HG03039 (cell line): ENCODE data around the gene SAMD14.
"Not testable (repeated sequence)": the region's sequence is repeated elsewhere in the genome, so short reads cannot be mapped to it uniquely, and the experiment has no call there.

Source experiments
- ATAC-seq: cut with Tn5 transposase; IDR thresholded peaks from one replicate; pipeline ENCODE4 v1.9.1; 2021; ENCODE audit warnings: mild to moderate bottlenecking, moderate library complexity; ENCODE audit not compliant: unreplicated experiment

The SAMD14 gene

DNA sequence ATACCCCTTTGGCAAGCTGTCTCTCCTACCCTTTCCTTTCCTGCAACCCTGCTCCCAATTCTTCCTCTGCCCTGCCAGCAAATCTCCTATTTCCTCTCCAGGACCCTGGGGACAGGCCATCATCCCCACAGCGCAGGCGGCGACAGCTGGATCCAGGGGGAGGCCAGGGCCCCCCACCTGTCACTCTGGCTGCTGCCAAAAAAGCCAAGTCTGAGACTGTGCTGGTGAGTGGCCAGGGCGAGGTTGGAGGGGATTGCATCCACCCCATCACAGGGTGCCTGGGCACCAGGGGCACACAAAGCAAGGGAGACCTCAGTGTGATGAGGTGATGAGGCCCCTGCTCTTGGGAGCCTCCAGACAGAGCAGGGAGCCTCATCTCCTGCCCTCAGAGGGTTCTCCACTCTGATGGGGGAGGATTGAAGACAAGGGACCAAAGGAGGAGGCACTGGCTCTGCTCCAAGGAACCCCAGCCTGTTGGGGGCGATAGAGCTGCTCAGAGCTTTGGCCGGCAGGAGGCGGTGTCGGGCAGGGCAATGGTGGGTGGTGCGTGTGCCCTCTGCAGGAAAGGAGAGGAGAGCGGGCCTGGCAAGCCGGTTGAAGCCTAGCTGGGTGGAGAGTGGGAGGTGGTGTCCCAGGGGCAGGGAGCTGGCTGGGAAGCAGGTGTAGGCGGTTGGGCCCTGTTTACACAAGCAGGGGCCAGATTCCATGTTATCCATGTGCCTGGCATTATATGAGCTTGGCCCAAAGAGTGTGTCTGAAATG lies 50.4 kb downstream of the SAMD14 start:
- no peak for ATAC-seq

DNA sequence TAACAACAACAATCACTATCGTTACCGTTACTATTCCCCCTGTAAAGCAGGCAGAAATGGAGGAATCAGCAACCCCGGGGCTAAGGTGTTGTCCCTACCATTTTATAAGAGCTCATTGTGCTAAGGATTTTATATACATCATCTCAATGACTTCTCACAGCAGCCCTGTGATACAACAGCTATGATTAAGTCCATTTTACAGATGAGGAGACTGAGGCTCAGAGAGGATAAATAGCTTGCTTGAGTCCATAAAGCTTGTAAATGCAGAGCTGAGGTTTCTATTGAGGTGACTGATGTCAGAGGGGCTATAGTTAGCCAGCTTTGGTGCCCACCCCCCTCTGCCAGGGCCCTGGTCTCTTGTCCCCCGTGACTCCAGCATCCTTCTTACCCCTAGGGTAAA lies 51.5 kb downstream of the SAMD14 start:
- no peak for ATAC-seq

DNA sequence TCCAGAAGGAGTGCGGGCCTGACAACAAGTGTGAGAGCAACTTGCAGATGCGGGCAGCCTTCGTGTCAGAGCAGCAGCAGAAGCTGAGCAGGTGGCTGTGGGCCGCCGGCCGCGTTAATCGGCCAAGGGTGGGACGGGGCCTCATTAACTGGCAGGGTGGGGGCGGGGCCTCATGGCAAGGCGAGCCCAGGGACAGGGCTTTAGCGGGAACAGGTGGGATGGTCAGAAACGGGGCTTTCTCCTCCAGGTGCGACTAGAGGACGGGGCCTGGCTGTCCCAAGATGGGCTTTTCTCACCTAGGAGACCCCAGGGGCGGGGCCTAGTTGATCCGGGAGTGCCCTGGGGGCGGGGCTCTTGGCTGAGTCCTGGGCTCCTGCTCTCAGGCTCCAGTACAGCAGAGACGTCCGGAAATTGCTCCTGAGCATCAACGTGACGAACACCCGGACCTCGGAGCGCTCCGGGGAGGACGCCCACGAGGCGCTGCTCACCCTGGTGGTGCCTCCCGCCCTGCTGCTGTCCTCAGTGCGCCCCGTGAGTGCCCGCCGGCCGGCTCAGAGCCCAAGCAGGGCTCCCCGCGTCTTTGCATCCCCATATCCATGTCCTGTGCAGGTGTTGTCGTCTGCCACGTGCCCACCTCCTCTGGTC lies 53.2 kb downstream of the SAMD14 start:
- no peak for ATAC-seq

DNA sequence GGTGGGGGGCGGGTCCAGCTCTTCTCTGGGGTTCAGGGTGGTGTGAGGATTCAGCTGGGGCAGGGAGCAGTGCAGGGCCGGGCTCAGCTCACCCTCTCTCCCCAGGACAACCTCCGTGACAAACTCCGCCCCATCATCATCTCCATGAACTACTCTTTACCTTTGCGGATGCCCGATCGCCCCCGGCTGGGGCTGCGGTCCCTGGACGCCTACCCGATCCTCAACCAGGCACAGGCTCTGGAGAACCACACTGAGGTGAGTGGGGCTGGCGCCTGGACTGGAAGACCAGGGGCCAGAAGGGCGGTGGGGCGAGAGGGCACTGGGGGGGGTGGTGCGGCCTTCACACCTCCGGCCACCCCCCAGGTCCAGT lies 53.8 kb downstream of the SAMD14 start:
- no peak for ATAC-seq

DNA sequence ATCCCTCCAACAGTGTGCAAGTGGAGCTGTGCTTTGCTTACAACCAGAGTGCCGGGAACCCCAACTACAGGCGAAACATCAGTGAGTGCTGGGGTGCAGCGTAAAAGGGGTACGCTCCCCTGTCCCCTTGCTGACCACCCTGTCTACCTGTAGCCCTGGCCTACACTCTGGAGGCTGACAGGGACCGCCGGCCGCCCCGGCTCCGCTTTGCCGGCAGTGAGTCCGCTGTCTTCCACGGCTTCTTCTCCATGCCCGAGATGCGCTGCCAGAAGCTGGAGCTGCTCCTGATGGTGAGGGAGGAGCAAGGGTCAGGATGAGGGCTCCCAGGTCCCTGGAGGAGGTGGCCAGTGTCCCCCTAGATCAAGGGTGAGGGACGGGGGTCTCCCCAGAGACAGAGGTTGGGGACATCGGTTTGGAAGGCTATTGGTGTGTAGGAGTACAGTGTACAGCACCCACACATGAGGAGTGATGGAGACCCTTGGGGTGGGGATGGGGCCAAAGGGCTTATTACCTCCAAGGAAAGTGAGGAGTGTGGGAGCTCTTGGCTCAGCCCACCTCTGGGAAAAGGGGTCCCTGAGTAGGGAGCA lies 54.4 kb downstream of the SAMD14 start:
- no peak for ATAC-seq

DNA sequence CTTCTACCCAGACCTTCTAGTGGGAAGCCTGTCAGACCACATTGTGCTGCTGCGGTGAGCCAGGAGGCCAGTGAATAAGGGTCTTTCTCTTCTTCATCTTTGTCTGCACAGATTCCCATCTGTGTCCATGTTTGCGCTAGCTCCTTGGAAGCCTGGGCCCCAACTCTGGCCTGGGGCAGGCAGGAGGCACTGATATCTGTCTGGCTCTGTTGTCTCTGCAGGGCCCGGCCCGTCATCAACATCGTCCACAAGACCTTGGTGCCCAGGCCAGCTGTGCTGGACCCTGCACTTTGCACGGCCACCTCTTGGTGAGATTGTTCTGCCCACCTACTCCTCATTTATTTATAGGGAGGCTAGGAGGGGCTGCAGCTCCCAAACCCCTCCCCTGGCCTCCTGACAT lies 55.7 kb downstream of the SAMD14 start:
- no peak for ATAC-seq

DNA sequence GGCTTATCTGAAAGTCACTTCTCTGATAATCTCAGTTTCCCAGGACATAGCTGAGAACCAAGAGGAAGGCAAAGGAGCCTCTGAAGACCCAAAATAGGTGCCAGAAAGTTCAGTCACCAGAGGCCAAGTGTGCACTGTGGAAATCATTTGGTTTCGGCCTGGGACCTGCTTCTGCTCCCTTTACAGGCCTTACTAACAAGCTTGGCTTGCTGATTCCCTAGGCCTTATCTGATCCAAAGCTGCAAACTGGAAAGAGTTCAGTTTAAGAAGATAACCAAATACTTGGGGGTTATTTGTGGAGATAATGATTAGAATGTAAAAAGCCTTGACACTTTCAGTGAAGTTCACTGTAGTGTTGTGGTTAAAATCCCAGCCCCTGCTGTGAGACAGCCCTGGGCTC lies 57.0 kb downstream of the SAMD14 start:
- no peak for ATAC-seq

DNA sequence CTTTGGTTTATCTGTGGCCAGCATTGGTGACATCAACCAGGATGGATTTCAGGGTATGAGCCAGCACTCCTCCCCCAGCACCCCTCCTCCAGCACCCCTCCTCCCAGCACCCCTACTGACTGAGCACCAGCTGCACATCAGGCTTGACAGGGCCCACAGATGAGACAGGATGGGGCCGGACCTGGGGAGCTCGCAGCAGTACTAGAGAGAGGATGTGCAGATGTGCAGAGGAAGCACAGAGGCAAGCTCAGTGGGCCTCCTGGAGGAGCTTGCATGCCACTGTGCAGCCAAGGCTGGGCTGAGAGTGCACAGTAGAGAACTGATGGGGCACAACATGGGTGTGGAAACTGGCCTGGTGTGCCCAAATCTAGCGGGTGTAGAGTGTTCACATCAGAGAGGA lies 57.8 kb downstream of the SAMD14 start:
- ATAC-seq: no peak

DNA sequence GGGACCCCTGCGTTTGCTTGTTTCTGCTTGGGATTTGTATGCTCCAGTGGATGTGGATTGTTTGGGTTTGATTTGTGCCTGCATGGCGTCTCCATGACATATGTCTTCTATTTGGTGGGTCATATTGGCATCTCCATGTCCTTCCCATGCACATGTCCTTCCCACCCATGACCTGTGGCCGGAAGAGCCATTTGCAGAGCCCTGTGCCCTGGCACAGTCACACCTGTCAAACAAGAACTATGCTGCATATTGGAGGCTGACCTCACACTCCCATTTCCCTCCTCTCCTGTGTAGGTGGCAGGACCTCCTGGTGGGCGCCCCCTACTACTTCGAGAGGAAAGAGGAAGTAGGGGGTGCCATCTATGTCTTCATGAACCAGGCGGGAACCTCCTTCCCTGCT lies 58.3 kb downstream of the SAMD14 start:
- ATAC-seq: no peak

DNA sequence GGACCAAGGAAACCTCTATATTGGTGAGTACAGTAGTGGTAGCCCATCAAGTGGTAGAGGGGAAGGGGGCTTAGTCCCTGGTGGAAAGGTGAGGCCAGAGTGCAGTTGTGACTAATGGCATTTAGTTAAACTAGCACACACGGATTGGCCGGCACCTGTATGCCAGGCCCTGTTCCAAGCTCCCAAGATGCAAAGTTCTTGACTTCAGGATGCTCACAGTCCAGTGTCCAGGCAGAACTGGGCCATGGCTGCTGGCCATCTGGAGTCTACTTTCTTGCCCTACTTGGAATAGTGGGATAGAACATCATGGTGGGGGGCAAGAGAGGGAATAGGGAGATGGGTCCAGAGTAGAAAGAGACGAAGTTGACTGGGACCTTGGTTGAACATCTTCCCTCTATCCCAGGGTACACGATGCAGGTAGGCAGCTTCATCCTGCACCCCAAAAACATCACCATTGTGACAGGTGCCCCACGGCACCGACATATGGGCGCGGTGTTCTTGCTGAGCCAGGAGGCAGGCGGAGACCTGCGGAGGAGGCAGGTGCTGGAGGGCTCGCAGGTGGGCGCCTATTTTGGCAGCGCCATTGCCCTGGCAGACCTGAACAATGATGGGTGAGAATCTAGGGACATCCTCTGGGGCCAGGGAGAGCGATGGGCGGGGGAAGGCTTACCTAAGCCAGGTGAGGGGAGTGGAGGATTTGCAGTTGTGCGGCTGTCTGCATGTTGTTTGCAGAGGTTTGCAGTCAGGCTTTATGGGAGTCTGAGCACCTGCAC lies 58.9 kb downstream of the SAMD14 start:
- no peak for ATAC-seq

DNA sequence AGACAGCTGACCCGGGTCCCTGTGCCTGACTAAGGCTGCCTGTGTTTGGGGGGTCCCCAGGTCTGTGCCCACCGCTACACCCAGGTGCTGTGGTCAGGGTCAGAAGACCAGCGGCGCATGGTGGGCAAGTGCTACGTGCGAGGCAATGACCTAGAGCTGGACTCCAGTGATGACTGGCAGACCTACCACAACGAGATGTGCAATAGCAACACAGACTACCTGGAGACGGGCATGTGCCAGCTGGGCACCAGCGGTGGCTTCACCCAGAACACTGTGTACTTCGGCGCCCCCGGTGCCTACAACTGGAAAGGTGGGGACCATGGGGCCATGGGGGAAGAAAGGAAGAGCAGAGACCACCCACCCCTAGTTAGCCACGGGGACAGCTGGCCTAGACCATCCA lies 62.0 kb downstream of the SAMD14 start:
- ATAC-seq: no peak

DNA sequence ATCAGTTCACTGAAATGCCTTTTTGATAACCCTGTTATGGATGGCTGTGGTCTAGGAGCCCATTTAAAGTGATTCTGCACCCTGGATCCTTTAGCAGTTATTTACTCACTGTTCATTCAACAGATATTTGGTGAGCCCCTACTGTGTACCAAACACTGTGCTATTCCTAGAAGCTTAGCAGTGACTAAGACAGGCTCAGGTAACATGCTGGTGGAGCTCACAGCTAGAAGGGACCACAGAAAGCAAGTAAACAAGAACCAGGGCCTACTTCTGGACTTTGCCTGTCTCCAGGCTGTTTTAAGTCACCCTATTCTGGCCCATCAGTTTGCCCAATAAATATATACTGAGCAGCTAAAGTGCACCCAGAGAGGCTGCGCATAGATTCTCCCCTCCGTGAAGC lies 63.0 kb downstream of the SAMD14 start:
- no peak for ATAC-seq

DNA sequence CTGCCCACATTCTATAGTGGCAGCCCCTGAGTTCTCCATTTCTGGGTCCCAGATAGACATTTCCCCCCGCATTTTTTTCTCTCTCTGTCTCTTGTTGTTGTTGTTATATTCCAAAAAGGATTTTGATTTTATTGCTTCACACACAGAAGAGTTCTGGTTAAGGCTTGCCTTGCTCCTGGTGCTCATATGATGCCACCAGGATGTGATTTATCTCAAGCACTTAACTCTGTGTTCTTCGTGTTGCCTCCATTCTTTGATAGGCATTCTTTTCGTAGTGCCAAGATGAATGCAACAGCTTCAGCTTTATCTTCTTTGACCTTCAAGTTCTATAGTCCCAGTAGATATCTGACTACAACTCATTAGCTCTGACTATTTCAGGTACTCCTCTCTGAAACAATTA lies 64.9 kb downstream of the SAMD14 start:
- no peak for ATAC-seq

DNA sequence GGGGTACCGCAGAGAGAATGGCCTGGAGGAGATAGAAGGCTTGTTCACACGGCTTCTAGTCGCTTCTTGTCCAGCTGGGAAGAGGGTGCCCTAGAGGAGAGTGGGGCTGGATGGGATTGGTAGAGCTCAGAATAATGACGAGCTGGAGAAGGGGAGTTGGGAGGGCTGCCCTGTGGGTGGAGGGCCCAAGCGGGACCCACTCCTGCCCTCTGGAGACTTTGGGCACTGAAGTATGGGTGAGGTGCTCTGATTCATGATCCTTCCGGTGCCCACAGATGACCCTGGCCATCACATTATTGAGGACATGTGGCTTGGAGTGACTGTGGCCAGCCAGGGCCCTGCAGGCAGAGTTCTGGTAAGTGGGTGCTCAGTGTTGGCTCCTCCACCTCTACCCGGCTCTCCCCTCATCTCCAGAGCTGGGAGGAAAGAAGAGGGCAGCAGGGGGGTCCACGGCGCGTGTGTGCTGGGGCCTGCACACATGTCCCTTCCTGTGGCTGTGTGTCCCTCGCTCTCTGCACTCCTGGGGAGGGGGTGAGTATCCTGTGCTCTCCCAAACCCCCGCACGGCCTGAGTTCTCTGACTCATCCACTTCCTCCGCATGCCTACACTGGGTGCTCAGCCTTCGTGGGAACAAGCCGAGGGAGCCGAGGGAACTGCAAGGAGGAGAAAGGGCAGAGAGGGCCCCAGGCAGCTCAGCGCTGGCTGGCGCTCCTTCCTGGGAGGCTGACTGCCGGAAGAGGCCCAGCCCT lies 65.5 kb downstream of the SAMD14 start:
- ATAC-seq: no peak

DNA sequence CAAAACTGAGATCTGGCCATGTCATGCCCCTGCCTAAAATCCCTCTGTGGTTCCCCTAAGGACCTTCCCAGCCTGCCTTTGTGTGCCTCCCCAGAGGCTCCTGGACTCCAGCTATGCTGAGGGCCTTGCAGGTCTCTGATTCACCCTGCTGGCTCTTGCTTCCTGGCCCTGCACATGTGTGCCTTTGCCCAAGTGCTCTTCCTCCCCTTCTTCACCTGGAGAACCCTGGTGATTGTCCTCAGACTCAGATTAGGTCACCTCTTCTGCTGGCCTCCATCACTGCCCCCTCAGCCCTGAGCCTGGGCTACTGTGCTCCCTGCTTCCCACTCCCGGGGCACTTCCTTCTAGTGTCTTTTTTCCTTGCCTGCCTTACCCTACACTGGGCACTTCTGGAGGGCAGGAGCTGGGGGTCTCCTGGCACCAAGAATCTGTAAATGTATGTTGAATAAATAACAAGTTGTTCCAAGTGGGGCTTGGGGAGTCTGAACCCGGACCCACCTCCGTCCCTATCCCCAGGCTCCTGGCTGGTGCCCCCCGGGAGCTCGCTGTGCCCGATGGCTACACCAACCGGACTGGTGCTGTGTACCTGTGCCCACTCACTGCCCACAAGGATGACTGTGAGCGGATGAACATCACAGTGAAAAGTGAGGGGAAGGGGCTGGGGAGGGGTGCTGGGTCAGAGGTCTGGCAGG lies 66.3 kb downstream of the SAMD14 start:
- no peak for ATAC-seq

DNA sequence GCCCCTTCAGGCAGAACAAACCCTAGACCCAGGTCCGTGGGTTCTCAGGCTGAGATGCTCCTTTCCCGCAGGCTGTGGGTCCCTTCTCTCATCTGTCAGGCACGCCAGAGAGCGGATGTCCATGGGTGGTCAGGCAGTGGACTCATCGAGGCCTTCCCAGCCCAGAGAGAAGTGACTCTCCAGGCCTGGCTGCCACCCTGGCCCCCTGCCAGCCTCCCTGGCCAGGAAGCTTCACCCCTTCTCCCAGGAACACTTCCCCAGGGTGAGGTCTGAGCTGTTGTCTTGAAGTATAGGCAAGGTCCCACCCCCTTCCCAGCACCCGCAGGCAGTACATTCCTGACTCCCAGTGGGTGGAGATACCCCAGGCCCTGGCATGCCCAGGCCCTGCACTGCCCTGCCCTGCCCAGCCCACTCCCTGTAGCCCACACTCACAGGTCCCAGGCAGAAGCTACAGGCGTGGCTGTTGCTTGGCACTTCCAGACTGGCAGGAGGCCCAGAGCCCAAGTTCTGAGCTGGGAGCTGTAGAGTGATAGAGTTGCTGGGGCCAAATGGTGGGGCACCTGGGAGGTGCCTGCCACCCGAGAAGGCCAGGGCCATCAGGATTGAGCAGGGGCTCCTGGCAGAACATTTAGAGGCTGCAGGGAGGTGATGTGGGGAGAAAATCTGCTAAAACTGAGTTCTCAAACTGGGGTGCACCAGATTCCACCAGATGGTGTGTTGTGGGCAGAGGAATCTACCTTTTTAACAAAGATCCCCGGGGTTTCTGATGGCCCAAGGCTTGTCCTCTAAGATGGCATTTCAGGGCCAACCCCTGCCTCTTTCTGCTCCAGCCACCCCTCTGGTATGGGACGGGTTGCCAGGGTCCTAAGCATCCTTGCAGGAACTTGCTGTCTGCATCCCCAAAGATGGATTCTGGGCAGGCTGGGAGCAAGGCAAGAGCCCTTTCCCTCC lies 67.4 kb downstream of the SAMD14 start:
- ATAC-seq: no peak

DNA sequence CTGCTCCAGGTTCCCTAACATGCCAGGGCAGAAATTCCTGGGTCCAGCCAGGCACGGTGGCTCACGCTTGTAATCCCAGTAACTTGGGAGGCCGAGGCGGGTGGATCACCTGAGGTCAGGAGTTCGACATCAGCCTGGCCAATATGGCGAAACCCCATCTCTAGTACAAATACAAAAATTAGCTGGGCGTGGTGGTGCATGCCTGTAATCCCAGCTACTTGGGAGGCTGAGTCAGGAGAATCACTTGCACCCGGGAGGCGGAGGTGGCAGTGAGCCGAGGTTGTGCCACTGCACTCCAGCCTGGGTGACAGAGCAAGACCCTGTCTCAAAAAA lies 68.3 kb downstream of the SAMD14 start:
- ATAC-seq: not testable (repeated sequence)

DNA sequence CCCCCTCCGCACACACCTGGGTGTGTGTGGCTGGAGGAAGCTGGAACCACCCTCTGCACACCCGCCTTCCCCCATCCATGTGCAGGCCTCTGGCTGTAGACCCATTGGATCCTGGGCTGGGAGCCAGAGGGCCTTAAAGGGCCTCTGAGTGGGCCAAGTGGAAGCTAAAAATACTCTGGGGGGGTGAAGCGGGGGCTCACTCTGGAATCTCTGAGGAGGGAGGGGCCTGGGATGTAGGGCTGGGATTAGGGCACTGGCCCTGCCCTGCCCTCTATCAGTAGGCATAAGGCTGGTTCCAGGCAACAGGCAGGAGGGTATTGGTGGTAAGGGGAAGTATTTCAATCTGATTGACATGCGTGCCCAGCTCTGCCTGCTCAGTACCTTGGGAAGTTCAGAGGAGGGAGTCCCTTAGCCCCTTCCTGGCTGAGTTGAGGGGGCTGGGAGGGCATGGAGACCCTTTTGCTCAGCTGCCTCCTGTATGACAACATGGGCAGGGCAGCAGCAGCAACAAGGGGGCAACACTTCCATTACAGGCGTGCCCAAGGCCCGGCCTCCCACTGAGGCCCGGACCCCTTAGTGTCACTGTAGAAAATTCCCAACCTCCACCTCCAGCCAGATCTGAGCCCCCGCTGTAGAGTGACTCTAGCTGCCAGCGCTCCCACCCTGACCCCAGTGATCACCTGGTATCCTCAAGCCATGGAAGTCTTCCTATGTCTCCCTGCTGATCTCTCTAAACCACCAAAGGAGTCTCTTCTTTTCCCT lies 68.8 kb downstream of the SAMD14 start:
- no peak for ATAC-seq
